ENCODE results near the gene TAB2. TPM values are rescaled to one million over a fixed set of nuclear protein-coding genes. Genes with fewer than 3 reads are reported as not detected.

The TAB2 gene
- total and polyA plus RNA-seq, 9 of the 15 experiments (the other 6 are each of a cell fraction or from before 2014, with no cell fraction given) = 9.1 to 38.3 (median 18.6) TPM

DNA sequence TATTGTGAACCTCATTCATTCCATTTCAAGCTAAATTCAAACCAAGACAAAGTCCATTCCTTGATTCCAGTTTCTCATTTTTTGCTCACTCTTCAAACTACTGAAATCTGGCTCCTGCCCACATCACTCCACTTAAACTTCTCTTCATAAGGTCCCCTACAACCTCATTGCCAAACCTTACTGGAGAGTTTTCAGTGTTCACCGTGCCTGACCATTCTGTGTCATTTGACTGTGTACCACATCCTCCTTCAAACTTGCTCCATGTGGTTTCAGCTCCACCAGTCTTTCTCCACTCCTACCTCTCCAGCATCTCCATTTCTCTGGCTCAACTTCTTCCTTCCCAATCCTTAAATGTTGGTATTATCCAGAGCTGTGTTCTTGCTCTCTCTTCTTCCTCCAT is 38.5 kb upstream of the TAB2 start:
- Histone ChIP-seq H3K4me1 (replicated peaks in 1 of 2; ENCODE audit: control insufficient read depth in 2 of 2, insufficient read depth in 2 of 2, low read length in 2 of 2) (no peaks in the 10 kb centered on the region), H3K36me3 (ENCODE audit: control insufficient read depth, insufficient read depth, low read length) (no peaks in the 10 kb centered on the region), H4K20me1 (replicated peaks; ENCODE audit: control insufficient read depth, insufficient read depth, low read length) (no peaks in the 10 kb centered on the region), H3K9me1 (ENCODE audit: control insufficient read depth, insufficient read depth, low read length) (no peaks in the 10 kb centered on the region), H3K79me2 (ENCODE audit: control insufficient read depth, insufficient read depth, low read length) (no peaks in the 10 kb centered on the region), H3K27ac (ENCODE audit: extremely low read depth, low read depth, low read length) (no peak overlapping the region), H3K4me2 (ENCODE audit: insufficient read depth, low read length) (no peak overlapping the region), H3K9me3 (replicated peaks; ENCODE audit: control insufficient read depth, insufficient read depth, low read depth, low read length) (no peaks in the 10 kb centered on the region), H2AFZ (ENCODE audit: low read depth, low read length) (no peak overlapping the region), H3K27me3 (ENCODE audit: control insufficient read depth in 2 of 2, insufficient read depth in 2 of 2, low read length in 2 of 2) (peaks cover 14 to 15% of the 10 kb centered on the region in 2 experiments), H3K4me3 (no peak overlapping the region), H3K9ac (ENCODE audit: insufficient read depth in 1 of 2, low read depth in 2 of 2, low read length in 2 of 2) (no peak overlapping the region)
- TF ChIP-seq TRIM24 (IDR thresholded peaks at IDR 0.05) (no peak), CBX2 (IDR thresholded peaks at IDR 0.05; ENCODE audit: insufficient read depth, low read length, poor library complexity, severe bottlenecking) (no peak), GTF2F1 (IDR thresholded peaks at IDR 0.05; ENCODE audit: low read depth, low read length) (no peak), ETV6 (IDR thresholded peaks at IDR 0.05; ENCODE audit: borderline replicate concordance in 1 of 2, low read depth in 2 of 2, low read length in 1 of 2) (no peak), ETV6 (CRISPR knock-in tag; IDR thresholded peaks at IDR 0.05; ENCODE audit: borderline replicate concordance) (no peak), TEAD2 (tag; IDR thresholded peaks at IDR 0.05) (no peak), CREBBP (IDR thresholded peaks at IDR 0.05; ENCODE audit: low read depth, low read length) (no peak), FOXJ2 (tag; IDR thresholded peaks at IDR 0.05) (no peak)
- TF ChIP-seq, protein P1, sequence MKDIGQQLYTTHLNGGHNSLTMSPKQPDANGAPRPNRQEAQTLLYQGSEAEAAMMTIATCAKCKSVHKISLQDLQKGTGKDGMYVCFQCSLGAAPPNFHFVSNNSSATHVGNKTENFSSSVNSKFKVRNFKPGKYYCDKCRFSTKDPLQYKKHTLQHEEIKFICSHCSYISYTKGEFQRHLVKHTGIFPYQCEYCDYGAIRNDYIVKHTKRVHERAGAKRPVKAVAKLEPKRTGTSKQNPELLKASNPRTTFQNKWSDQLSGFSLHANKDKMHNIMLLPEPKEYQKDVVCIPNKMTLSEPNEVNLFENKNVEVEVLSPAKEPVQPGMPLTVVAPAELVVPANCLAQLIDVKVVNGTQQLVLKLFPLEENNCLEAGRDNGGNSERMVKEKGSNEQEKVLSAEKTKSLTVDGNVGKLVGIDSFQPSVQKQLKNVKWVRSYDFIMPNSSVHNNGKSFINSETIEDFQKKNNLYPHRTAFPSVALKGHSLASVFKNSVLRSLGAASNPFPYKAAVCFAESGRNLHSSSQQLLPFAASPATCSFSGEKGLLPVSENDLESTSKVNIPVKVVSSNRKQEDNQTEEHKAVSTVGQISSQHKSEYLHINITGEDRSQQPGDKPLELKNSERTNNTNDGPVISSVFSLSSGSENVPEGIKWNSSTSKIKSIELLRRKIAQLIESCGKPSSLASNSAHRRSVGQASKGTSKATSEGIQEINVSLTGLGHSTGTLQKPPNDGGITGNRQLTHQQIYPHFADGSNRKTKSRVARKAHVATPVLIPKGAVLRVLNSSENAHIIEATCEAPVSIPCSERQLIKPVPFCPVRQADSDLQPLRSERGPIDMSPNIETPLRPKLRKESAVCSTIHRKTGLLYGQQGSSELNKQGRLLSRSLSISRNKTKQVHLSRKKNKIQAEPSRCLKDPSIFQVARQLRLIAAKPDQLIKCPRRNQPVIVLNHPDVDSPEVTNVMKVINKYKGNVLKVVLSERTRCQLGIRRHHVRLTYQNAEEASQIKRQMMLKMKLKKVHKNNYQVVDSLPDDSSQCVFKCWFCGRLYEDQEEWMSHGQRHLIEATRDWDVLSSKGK (CRISPR knock-in tag; IDR thresholded peaks at IDR 0.05) = no peak
- TF ChIP-seq, protein P2, sequence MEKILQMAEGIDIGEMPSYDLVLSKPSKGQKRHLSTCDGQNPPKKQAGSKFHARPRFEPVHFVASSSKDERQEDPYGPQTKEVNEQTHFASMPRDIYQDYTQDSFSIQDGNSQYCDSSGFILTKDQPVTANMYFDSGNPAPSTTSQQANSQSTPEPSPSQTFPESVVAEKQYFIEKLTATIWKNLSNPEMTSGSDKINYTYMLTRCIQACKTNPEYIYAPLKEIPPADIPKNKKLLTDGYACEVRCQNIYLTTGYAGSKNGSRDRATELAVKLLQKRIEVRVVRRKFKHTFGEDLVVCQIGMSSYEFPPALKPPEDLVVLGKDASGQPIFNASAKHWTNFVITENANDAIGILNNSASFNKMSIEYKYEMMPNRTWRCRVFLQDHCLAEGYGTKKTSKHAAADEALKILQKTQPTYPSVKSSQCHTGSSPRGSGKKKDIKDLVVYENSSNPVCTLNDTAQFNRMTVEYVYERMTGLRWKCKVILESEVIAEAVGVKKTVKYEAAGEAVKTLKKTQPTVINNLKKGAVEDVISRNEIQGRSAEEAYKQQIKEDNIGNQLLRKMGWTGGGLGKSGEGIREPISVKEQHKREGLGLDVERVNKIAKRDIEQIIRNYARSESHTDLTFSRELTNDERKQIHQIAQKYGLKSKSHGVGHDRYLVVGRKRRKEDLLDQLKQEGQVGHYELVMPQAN (IDR thresholded peaks at IDR 0.05; ENCODE audit: borderline replicate concordance) = no peak
- in situ Hi-C loops (cut with MboI) (no loop called here), intact Hi-C loops (cut with micrococcal nuclease) (no loop called here)
- FAIRE-seq = no peak
- no peak for ATAC-seq
- ChIA-PET CTCF (ENCODE audit: low intra/inter-chr PET ratio) (no interaction called here), POLR2A (interaction anchor here (0.7 to 1.3 kb wide), 4 partner anchors 9 to 30 kb away, joined by 3 to 4 read pairs (median 3); no protein-coding TSS in a partner anchor)
- BruUV-seq (replicated peaks) = no TSS peak
- no peak for DNase-seq (ENCODE audit: extremely low read depth in 1 of 4, low spot score in 3 of 4)
- WGBS (ENCODE audit: insufficient coverage, low coverage, missing lambda C conversion rate) = 10% methylated on average over 1 of the region's 1 CpG
